Gastrocnemius medialis (tissue), 4 donors: Measurements from ENCODE around the gene TSHR. TPM values are rescaled to one million over a fixed set of nuclear protein-coding genes. Genes with fewer than 3 reads are reported as not detected.
"Not testable (repeated sequence)": the region's sequence is repeated elsewhere in the genome, so short reads cannot be mapped to it uniquely, and the experiment has no call there.

ENCODE experiments used
- ATAC-seq, 2 donors: fragments of 150-250 bp; one replicate each; pipeline ENCODE4 v1.9.1; 2016
- DNase-seq, 2 donors: peaks; one replicate each; pipeline ENCODE4 v3.0.0-alpha.2; 2019
- H3K27ac ChIP-seq, 4 donors: fragments of 200-600 bp; sonication (generic); 1 replicate in 1 of 4; 2 replicates in 3 of 4; pipeline ENCODE4 v1.5.1; 2016 to 2018; ENCODE audit warnings: mild to moderate bottlenecking in 2 of 4, moderate library complexity in 1 of 4
- H3K27me3 ChIP-seq, 3 donors: fragments of 200-600 bp; sonication (generic) in 2 of 3; 1 replicate in 1 of 3; 2 replicates in 2 of 3; pipeline versions ENCODE4 v1.5.1 to v1.6.0; 2016 to 2019; ENCODE audit warnings: mild to moderate bottlenecking in 1 of 3, moderate library complexity in 1 of 3
- H3K36me3 ChIP-seq, 2 donors: fragments of 200-600 bp; sonication (generic) in 1 of 2; one replicate each; pipeline ENCODE4 v1.5.1; 2017 to 2018
- H3K4me1 ChIP-seq, 2 donors: fragments of 200-600 bp; sonication (generic) in 1 of 2; one replicate each; pipeline ENCODE4 v1.5.1; 2016 to 2017; ENCODE audit warnings: mild to moderate bottlenecking in 2 of 2
- H3K4me3 ChIP-seq, 4 donors: fragments of 200-600 bp; sonication (generic) in 3 of 4; 1 replicate in 1 of 4; 2 replicates in 3 of 4; pipeline ENCODE4 v1.5.1; 2016 to 2019; ENCODE audit warnings: mild to moderate bottlenecking in 2 of 4
- H3K9me3 ChIP-seq, 3 donors: fragments of 200-600 bp; sonication (generic) in 2 of 3; 1 replicate in 1 of 3; 2 replicates in 2 of 3; pipeline ENCODE4 v1.5.1; 2016 to 2019
- CTCF ChIP-seq, 5 experiments: fragments of 450-650 bp in 3 of 5; fragments of 200-600 bp in 2 of 5; sonication (generic) in 2 of 5; IDR thresholded peaks in 4 of 5; conservative IDR thresholded peaks in 1 of 5; 1 replicate in 4 of 5; 2 replicates in 1 of 5; pipeline ENCODE4 v1.5.1; 2016 to 2019; ENCODE audit warnings: antibody characterized with exemption in 5 of 5, mild to moderate bottlenecking in 3 of 5, moderate library complexity in 3 of 5
- POLR2A ChIP-seq, 2 donors: fragments of 450-650 bp; IDR thresholded peaks; one replicate each; pipeline ENCODE4 v1.6.1; 2017; ENCODE audit warnings: antibody characterized with exemption in 2 of 2, mild to moderate bottlenecking in 2 of 2, moderate library complexity in 2 of 2
- in situ Hi-C, 4 donors: fragments of 200-750 bp; cut with MboI; loops; one replicate each; pipeline versions ENCODE4 v1.15.0 to v1.8.0; 2017; ENCODE audit warnings: low sequenced_read_pairs in 4 of 4
- intact Hi-C: fragments of 100-400 bp; cut with DNase I; formaldehyde crosslinking; loops from one replicate; pipeline ENCODE4 v1.15.1; 2023; ENCODE audit warnings: low total_unique reads
- total RNA-seq, 4 donors: library from RNA; depleted of rRNA; stranded (reverse); fragments of >200 nt; gene quantifications; one replicate each; pipeline versions ENCODE4 v1.1.0 to v1.2.3, GENCODE V29; 2016

The TSHR gene
- total RNA-seq, 4 donors from 2014 or later: not detected

- Histone ChIP-seq H3K9me3 (no peaks in the 10 kb centered on the region), H3K27me3 (no peaks in the 10 kb centered on the region), H3K4me1 (peaks cover 0 to 7% of the 10 kb centered on the region in 2 donors), H3K27ac (no peak overlapping the region), H3K36me3 (no peaks in the 10 kb centered on the region), H3K4me3 (no peak overlapping the region)
- ATAC-seq: no peak
- in situ Hi-C loops (loop anchor here in 1 of 4 donors (10.0 kb wide), 1 partner anchor 228 kb away; no protein-coding TSS in a partner anchor), intact Hi-C loops (no loop called here)
- TF ChIP-seq POLR2A (IDR thresholded peaks at IDR 0.05): no peak
- TF ChIP-seq CTCF (IDR thresholded peaks at IDR 0.05 in 4 of 5, conservative IDR thresholded peaks at IDR 0.05 in 1 of 5): no peak
- no peak for DNase-seq
Measured at GRCh38 chr14:80946797-80947196, 8.6 kb upstream of the TSHR start.

DNA sequence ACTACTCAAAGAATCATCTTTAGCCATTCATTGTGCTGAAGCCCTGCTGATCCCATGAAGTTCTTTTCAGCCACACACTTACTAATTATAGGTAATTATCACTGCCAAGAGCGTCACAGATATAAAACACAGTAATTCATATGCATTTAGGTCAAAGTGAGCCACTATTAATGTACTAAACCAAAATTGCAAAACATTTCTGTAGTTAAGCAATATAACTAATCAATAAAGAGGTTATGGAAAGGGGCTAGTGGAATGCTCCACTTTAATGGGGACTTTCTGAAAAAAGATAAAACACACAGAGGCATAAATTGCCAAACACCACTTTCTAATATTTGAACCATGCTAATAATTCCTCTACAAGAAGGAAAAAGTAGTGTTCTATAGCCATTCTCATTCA is 7.1 kb upstream of the TSHR start:
- H3K9me3 ChIP-seq: no peaks in the 10 kb centered on the region
- no peak overlapping the region for H3K27ac ChIP-seq
- H3K36me3 ChIP-seq: no peaks in the 10 kb centered on the region
- in situ Hi-C loops (loop anchor here in 1 of 4 donors (10.0 kb wide), 1 partner anchor 227 kb away; no protein-coding TSS in a partner anchor), intact Hi-C loops (no loop called here)
- no peak for TF ChIP-seq CTCF (IDR thresholded peaks at IDR 0.05 in 4 of 5, conservative IDR thresholded peaks at IDR 0.05 in 1 of 5)
- no peak for TF ChIP-seq POLR2A (IDR thresholded peaks at IDR 0.05)
- no peaks in the 10 kb centered on the region for H3K27me3 ChIP-seq
- ATAC-seq (no peak), DNase-seq (no peak)
- no peaks in the 10 kb centered on the region for H3K4me1 ChIP-seq
- H3K4me3 ChIP-seq: no peak overlapping the region

- no peak for ATAC-seq
- TF ChIP-seq CTCF (IDR thresholded peaks at IDR 0.05 in 4 of 5, conservative IDR thresholded peaks at IDR 0.05 in 1 of 5) (no peak), POLR2A (IDR thresholded peaks at IDR 0.05) (no peak)
- intact Hi-C loops: loop anchor here (5.0 kb wide), 1 partner anchor 221 kb away; no protein-coding TSS in a partner anchor
- Histone ChIP-seq H3K4me1 (peaks cover 0 to 7% of the 10 kb centered on the region in 2 donors), H3K9me3 (no peaks in the 10 kb centered on the region), H3K27ac (no peak overlapping the region), H3K4me3 (no peak overlapping the region), H3K27me3 (no peaks in the 10 kb centered on the region), H3K36me3 (no peaks in the 10 kb centered on the region)
- in situ Hi-C loops: loop anchor here in 3 of 4 donors (5.0 kb wide), 1 partner anchor 36 kb away; no protein-coding TSS in a partner anchor
- no peak for DNase-seq
Measured at GRCh38 chr14:80951491-80951890, 3.9 kb upstream of the TSHR start.

GRCh38 chr14:80953211-80953610 is 2.2 kb upstream of the TSHR start:
- intact Hi-C loops: loop anchor here (5.0 kb wide), 1 partner anchor 219 kb away; no protein-coding TSS in a partner anchor
- in situ Hi-C loops: loop anchor here in 3 of 4 donors (5.0 kb wide), 1 partner anchor 34 kb away; no protein-coding TSS in a partner anchor

DNA sequence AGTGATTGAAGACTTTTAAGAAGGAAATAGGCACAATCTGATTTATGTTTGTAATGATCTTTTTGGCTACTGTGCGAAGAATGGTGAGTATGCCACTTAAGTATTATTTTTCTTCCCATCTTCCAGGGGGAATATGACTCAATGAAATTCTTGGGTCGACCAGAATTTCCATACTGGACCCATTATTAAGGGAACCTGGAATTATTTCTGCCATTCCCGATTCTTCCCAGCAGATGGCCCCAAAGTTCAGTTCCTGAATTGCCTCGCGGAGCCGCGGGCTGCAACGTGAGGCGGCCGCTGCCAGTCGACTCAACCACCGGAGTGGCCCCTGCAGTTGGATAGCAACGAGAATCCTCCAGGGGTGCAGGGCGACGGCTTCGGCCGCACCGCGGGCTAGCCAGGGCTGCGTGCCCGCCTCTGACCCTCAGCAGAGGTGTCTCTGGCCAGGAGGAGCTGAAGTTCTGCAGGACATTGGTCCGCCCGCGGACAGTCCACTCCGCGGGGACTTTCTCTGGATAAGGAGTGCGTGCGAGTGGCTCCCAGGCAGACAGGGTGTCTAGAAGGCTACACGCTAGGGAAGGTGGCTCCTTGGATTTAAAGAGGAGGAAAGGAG is 628 bp upstream of the TSHR start:
- no peaks in the 10 kb centered on the region for H3K9me3 ChIP-seq
- H3K27me3 ChIP-seq: no peaks in the 10 kb centered on the region
- no peak for TF ChIP-seq POLR2A (IDR thresholded peaks at IDR 0.05)
- peak; percentile 75 to 88 (median 85) for TF ChIP-seq CTCF (IDR thresholded peaks at IDR 0.05 in 4 of 5, conservative IDR thresholded peaks at IDR 0.05 in 1 of 5)
- peak; percentile 59 to 64 for DNase-seq
- H3K36me3 ChIP-seq: no peaks in the 10 kb centered on the region
- peak overlapping the region; percentile 61 to 72 (median 68) for H3K4me3 ChIP-seq
- no peak overlapping the region for H3K27ac ChIP-seq
- H3K4me1 ChIP-seq: peaks cover 0 to 7% of the 10 kb centered on the region in 2 donors
- ATAC-seq: peak; percentile 90 to 93
- in situ Hi-C loops: loop anchor here in 3 of 4 donors (5.0 kb wide), 1 partner anchor 33 kb away; no protein-coding TSS in a partner anchor
- intact Hi-C loops: loop anchor here (1.0 to 5.0 kb wide), 3 partner anchors 33 to 256 kb away; no protein-coding TSS in a partner anchor

More at GRCh38 chr14:80953211-80953610, 2.2 kb upstream of the TSHR start:
- H3K27ac ChIP-seq, H3K27me3 ChIP-seq, H3K36me3 ChIP-seq, H3K4me3 ChIP-seq, H3K4me1 ChIP-seq, H3K9me3 ChIP-seq, ATAC-seq, DNase-seq: not testable (repeated sequence)
